Upper lobe of left lung (tissue), 4 donors: ENCODE results near the gene MAGOH.

Source experiments
- EP300 ChIP-seq, 4 donors: sonication (generic); formaldehyde crosslinking; IDR thresholded peaks; one replicate each; pipeline ENCODE4 v1.5.1; 2017; ENCODE audit warnings: antibody characterized with exemption in 4 of 4, control low read depth in 2 of 4
- POLR2A ChIP-seq, 4 donors: fragments of 450-650 bp; IDR thresholded peaks; one replicate each; pipeline ENCODE4 v1.5.1; 2016 to 2017; ENCODE audit warnings: antibody characterized with exemption in 4 of 4, mild to moderate bottlenecking in 2 of 4
- POLR2AphosphoS5 ChIP-seq, 2 donors: sonication (generic); formaldehyde crosslinking; IDR thresholded peaks; one replicate each; pipeline ENCODE4 v1.5.1; 2017; ENCODE audit warnings: antibody characterized with exemption in 2 of 2
- TF ChIP-seq, protein P1 (sequence below), 6 experiments: fragments of 450-650 bp in 4 of 6; fragments of 200-600 bp in 2 of 6; sonication (generic) in 2 of 6; IDR thresholded peaks; one replicate each; pipeline ENCODE4 v1.5.1; 2016 to 2019; ENCODE audit warnings: antibody characterized with exemption in 6 of 6

DNA sequence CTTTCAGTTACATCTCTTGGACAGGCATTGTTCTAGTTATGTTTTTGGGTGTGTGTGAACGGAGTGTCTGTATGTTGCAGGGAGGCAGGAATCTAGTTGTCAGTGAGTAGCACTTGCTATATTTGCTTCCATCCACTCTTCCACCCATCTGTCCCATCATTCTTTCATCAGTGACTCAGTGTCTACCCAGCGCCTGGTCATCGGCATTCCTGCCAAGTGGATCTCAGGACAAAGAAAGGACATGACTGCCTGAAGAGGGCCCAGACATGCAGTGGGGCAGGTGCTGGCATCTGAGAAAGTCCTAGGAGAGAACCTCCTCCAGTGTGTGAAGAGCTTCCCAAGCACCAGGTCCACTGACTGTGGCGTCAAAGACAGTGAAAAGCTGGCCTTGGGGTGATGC, 27.3 kb upstream of the MAGOH start:
- TF ChIP-seq EP300 (IDR thresholded peaks at IDR 0.05) (no peak), POLR2A (IDR thresholded peaks at IDR 0.05) (no peak), POLR2AphosphoS5 (IDR thresholded peaks at IDR 0.05) (no peak)
- TF ChIP-seq, protein P1, sequence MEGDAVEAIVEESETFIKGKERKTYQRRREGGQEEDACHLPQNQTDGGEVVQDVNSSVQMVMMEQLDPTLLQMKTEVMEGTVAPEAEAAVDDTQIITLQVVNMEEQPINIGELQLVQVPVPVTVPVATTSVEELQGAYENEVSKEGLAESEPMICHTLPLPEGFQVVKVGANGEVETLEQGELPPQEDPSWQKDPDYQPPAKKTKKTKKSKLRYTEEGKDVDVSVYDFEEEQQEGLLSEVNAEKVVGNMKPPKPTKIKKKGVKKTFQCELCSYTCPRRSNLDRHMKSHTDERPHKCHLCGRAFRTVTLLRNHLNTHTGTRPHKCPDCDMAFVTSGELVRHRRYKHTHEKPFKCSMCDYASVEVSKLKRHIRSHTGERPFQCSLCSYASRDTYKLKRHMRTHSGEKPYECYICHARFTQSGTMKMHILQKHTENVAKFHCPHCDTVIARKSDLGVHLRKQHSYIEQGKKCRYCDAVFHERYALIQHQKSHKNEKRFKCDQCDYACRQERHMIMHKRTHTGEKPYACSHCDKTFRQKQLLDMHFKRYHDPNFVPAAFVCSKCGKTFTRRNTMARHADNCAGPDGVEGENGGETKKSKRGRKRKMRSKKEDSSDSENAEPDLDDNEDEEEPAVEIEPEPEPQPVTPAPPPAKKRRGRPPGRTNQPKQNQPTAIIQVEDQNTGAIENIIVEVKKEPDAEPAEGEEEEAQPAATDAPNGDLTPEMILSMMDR (IDR thresholded peaks at IDR 0.05), result no peak
